Testis (tissue), 3 donors: ENCODE data around the gene AIFM3. TPM values are rescaled to one million over a fixed set of nuclear protein-coding genes. Genes with fewer than 3 reads are reported as not detected.

Experiments used
- DNase-seq: peaks from one replicate; pipeline ENCODE4 v3.0.0-alpha.2; 2019
- H3K27ac ChIP-seq, 2 donors: fragments of 200-600 bp; sonication (generic); one replicate each; pipeline ENCODE4 v1.5.1; 2019
- H3K27me3 ChIP-seq: fragments of 200-600 bp; sonication (generic); one replicate; pipeline ENCODE4 v1.5.1; 2019
- H3K36me3 ChIP-seq: fragments of 200-600 bp; sonication (generic); one replicate; pipeline ENCODE4 v1.5.1; 2017; ENCODE audit warnings: low read depth; ENCODE audit errors: missing control alignments
- H3K4me1 ChIP-seq: fragments of 200-600 bp; sonication (generic); one replicate; pipeline ENCODE4 v1.5.1; 2019
- H3K4me3 ChIP-seq, 2 donors: fragments of 200-600 bp; sonication (generic); one replicate each; pipeline ENCODE4 v1.5.1; 2017 to 2019
- H3K9me3 ChIP-seq: fragments of 200-600 bp; sonication (generic); one replicate; pipeline ENCODE4 v1.5.1; 2017
- CTCF ChIP-seq, 3 experiments: fragments of 450-650 bp in 2 of 3; fragments of 200-600 bp in 1 of 3; sonication (generic) in 1 of 3; IDR thresholded peaks; one replicate each; pipeline ENCODE4 v1.5.1; 2016 to 2019; ENCODE audit warnings: antibody characterized with exemption in 3 of 3, mild to moderate bottlenecking in 2 of 3, moderate library complexity in 1 of 3
- POLR2A ChIP-seq: fragments of 450-650 bp; IDR thresholded peaks from one replicate; pipeline ENCODE4 v1.6.1; 2017; ENCODE audit warnings: antibody characterized with exemption, mild to moderate bottlenecking, moderate library complexity
- WGBS, 2 donors: methylation state at CpG; one replicate each; pipeline ENCODE4 v1.1.5; 2018; 5-methylcytosine and 5-hydroxymethylcytosine counted together
- intact Hi-C: fragments of 100-400 bp; cut with DNase I; formaldehyde crosslinking; loops from one replicate; pipeline ENCODE4 v1.15.1; 2023; ENCODE audit warnings: low total_unique reads
- polyA plus RNA-seq: library from polyadenylated mRNA; stranded (reverse); fragments of 350-450 nt; fragmentation: Illumina TruSeq; extraction: RNeasy Lipid Tissue Mini Kit (QIAGEN cat#74804); gene quantifications from one replicate; pipeline ENCODE4 v1.2.3, GENCODE V29; 2014; ENCODE audit warnings: low read depth, low replicate concordance; ENCODE audit not compliant: insufficient read depth
- total RNA-seq, 2 donors: library from RNA; depleted of rRNA; stranded (reverse); fragments of >200 nt; gene quantifications; one replicate each; pipeline ENCODE4 v1.2.3, GENCODE V29; 2016

Gene AIFM3
- total and polyA plus RNA-seq, 3 donors from 2014 or later, result 0.88 to 2.9 (median 1.6) TPM

GRCh38 chr22:20983081-20983771 is 16.2 kb downstream of the AIFM3 start:
- Histone ChIP-seq H3K36me3 (no peaks in the 10 kb centered on the region), H3K4me3 (peak overlapping the region; percentile 69 to 86), H3K4me1 (peaks cover 21% of the 10 kb centered on the region), H3K27ac (no peak overlapping the region), H3K9me3 (no peaks in the 10 kb centered on the region), H3K27me3 (no peaks in the 10 kb centered on the region)
- intact Hi-C loops, result no loop called here
- WGBS, 2 donors, result 61 to 74% methylated on average over 4 to 5 of the region's 5 CpGs
- DNase-seq, result no peak
- no peak for TF ChIP-seq CTCF (IDR thresholded peaks at IDR 0.05)
- no peak for TF ChIP-seq POLR2A

GRCh38 chr22:20985720-20986119 is 18.7 kb downstream of the AIFM3 start:
- H3K36me3 ChIP-seq, result no peaks in the 10 kb centered on the region
- 85 to 91% methylated on average over 7 of the region's 7 CpGs for WGBS, 2 donors

GRCh38 chr22:20986365-20986764 is 19.3 kb downstream of the AIFM3 start:
- no peaks in the 10 kb centered on the region for H3K9me3 ChIP-seq
- H3K36me3 ChIP-seq, result no peaks in the 10 kb centered on the region
- intact Hi-C loops, result no loop called here
- H3K4me3 ChIP-seq, result no peak overlapping the region
- TF ChIP-seq CTCF (IDR thresholded peaks at IDR 0.05), result no peak
- TF ChIP-seq POLR2A, result no peak
- H3K27me3 ChIP-seq, result no peaks in the 10 kb centered on the region
- DNase-seq, result no peak
- peaks cover 32% of the 10 kb centered on the region for H3K4me1 ChIP-seq
- WGBS, 2 donors, result 80 to 84% methylated on average over 1 of the region's 1 CpG
- no peak overlapping the region for H3K27ac ChIP-seq

More at GRCh38 chr22:20985720-20986119, 18.7 kb downstream of the AIFM3 start:
- H3K4me1 ChIP-seq, result peaks cover 32% of the 10 kb centered on the region
- H3K4me3 ChIP-seq, result no peak overlapping the region
- TF ChIP-seq POLR2A (no peak), CTCF (IDR thresholded peaks at IDR 0.05) (no peak)
- no peaks in the 10 kb centered on the region for H3K9me3 ChIP-seq
- intact Hi-C loops, result no loop called here
- no peak for DNase-seq
- no peaks in the 10 kb centered on the region for H3K27me3 ChIP-seq
- no peak overlapping the region for H3K27ac ChIP-seq

GRCh38 chr22:20987375-20987774 is 20.3 kb downstream of the AIFM3 start:
- H3K9me3 ChIP-seq, result no peaks in the 10 kb centered on the region
- WGBS, 2 donors, result 93 to 94% methylated on average over 14 of the region's 14 CpGs
- H3K36me3 ChIP-seq, result no peaks in the 10 kb centered on the region
- intact Hi-C loops, result no loop called here
- H3K27me3 ChIP-seq, result no peaks in the 10 kb centered on the region
- DNase-seq, result no peak
- H3K27ac ChIP-seq, result no peak overlapping the region
- H3K4me3 ChIP-seq, result no peak overlapping the region
- TF ChIP-seq CTCF (IDR thresholded peaks at IDR 0.05) (no peak), POLR2A (no peak)
- H3K4me1 ChIP-seq, result peaks cover 30% of the 10 kb centered on the region
